Activated naive CD4-positive, alpha-beta T cell treated with anti-CD3 and anti-CD28 coated beads, Interleukin-2, amount 10 ng/mL, durations not matched to agents 7 days and 5 days (primary cell): ENCODE results near the gene BCL2A1.
"Not testable (repeated sequence)": the region's sequence is repeated elsewhere in the genome, so short reads cannot be mapped to it uniquely, and the experiment has no call there.

Experiments
- CTCF ChIA-PET: fragments of 350-600 bp; sonication (Branson Sonifier 250); formaldehyde crosslinking; loops from one replicate; lab custom pipeline; 2021; ENCODE audit warnings: antibody characterized with exemption; lab: Charles Lee
- DNase-seq: peaks from one replicate; pipeline ENCODE4 v3.0.0-alpha.2; 2020
- H3K27ac Mint-ChIP-seq: one replicate; pipeline ENCODE4 v1.8.0; 2021; ENCODE audit warnings: mild to moderate bottlenecking, moderate library complexity, mixed read lengths
- H3K27me3 Mint-ChIP-seq: one replicate; pipeline ENCODE4 v1.8.0; 2021; ENCODE audit warnings: mild to moderate bottlenecking, mixed read lengths
- H3K36me3 Mint-ChIP-seq: one replicate; pipeline ENCODE4 v1.8.0; 2021; ENCODE audit warnings: mixed read lengths
- H3K4me1 Mint-ChIP-seq: one replicate; pipeline ENCODE4 v1.8.0; 2021; ENCODE audit warnings: mixed read lengths
- H3K4me3 Mint-ChIP-seq: one replicate; pipeline ENCODE4 v1.8.0; 2021; ENCODE audit warnings: mild to moderate bottlenecking, moderate library complexity, mixed read lengths
- H3K9me3 Mint-ChIP-seq: one replicate; pipeline ENCODE4 v1.8.0; 2021; ENCODE audit warnings: mixed read lengths

BCL2A1 gene

DNA sequence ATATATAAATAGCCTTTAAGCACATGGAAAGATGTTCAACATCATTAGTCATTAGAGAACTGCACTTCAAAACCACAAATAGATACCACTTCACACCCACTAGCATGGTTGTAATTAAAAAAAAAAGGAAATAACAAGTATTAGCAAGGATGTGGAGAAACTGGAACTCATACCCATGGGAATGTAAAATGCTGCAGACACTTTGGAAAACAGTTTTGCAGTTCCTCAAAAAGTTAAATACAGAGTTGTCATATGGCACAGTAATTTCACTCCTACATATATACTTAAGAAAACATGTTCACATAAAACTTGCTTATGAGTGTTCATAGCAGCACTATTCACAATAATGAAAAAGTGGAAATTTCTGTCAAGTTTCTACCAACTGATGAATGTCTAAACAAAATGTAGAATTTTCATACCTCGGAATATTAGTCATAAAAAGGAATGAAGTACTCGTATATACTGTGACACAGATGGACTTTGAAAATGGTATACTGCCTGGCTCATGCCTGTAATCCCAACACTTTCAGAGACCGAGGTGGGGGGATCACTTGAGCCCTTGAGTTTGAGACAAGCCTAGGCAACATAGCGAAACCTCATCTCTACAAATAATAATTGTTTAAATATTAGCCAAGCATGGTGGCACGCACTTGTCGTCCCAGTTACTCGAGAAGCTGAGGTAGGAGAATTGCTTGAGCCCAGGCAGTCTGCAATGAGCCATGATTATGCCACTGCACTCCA, 28.1 kb downstream of the BCL2A1 start:
- DNase-seq, result no peak
- CTCF ChIA-PET, result no interaction called here
- Mint-ChIP-seq H3K9me3 (no peaks in the 10 kb centered on the region), H3K27me3 (peaks cover 10% of the 10 kb centered on the region), H3K4me3 (no peak overlapping the region), H3K27ac (no peak overlapping the region), H3K4me1 (no peaks in the 10 kb centered on the region), H3K36me3 (no peaks in the 10 kb centered on the region)

DNA sequence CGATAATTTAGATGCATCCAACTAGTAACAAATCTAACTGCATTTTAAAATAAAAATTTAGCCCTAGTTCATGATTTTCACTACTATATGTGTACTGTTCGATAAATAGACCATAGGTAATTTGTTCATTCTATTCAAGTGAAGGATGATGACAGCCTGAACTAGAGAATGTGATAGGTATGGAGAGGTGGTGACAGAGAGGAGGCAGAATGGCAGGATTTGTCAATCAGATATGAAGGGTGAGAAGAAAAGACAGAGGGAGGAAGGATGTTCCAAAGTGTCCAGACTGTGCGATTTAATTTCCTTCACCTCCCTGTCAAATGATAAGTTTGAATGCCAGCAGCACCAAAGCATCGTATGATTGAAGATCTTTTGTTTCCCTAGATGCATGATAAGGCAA, 31.6 kb downstream of the BCL2A1 start:
- H3K36me3 Mint-ChIP-seq, result no peaks in the 10 kb centered on the region
- no peak overlapping the region for H3K4me3 Mint-ChIP-seq
- no peaks in the 10 kb centered on the region for H3K4me1 Mint-ChIP-seq
- no peak overlapping the region for H3K27ac Mint-ChIP-seq
- CTCF ChIA-PET, result no interaction called here
- no peak for DNase-seq
- no peaks in the 10 kb centered on the region for H3K9me3 Mint-ChIP-seq
- peaks cover 2% of the 10 kb centered on the region for H3K27me3 Mint-ChIP-seq

DNA sequence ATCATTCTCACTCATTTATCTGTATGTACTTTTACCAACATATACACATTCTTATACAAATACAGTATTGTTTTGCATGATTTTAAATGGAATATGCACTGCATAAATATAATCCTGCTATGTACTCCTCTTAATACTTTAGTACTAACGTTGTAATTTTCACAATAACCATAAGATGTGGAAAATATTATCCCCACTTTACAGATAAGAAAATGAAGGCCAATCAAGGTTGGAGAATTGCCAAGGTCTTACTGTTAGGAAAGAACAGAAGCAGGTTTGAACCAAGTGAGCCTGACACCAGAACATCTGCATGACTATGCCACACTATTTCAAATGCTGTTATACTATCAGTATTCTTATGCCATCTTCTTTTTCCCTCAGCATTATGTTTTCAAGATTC, 32.9 kb downstream of the BCL2A1 start:
- Mint-ChIP-seq H3K27me3 (no peaks in the 10 kb centered on the region), H3K4me3 (no peak overlapping the region)
- CTCF ChIA-PET, result no interaction called here

DNA sequence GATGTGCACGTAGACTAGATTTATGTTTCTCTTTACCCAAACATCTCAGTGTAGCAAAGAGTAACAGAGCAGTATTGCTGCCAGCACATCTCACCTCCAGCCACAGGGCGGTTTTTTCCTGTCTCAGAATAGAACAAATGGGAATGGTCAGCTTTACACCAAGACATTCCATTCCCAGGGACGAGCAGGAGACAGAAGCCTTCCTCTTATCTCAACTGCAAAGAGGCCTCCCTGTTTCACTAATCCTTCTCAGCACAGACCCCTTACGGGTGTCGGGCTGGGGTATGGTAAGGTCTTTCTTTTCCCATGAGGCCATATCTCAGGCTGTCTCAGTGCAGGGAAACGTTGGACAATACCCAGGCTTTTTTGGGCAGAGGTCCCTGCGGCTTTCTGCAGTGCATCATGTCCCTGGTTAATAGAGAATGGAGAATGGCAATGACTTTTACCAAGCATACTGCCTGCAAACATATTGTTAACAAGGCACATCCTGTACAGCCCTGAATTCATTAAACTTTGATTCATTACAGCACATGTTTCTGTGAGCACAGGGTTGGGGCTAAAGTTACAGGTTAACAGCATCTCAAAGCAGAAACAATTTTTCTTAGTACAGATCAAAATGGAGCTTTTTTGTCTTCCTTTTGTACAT, 35.3 kb downstream of the BCL2A1 start:
- H3K27ac Mint-ChIP-seq, H3K36me3 Mint-ChIP-seq, DNase-seq, H3K9me3 Mint-ChIP-seq, H3K4me1 Mint-ChIP-seq, CTCF ChIA-PET, H3K4me3 Mint-ChIP-seq, H3K27me3 Mint-ChIP-seq: not testable (repeated sequence)

More for the DNA sequence above, 32.9 kb downstream of the BCL2A1 start:
- no peaks in the 10 kb centered on the region for H3K9me3 Mint-ChIP-seq
- DNase-seq, result no peak
- H3K4me1 Mint-ChIP-seq, result peaks cover 7% of the 10 kb centered on the region
- H3K27ac Mint-ChIP-seq, result no peak overlapping the region
- H3K36me3 Mint-ChIP-seq, result no peaks in the 10 kb centered on the region

DNA sequence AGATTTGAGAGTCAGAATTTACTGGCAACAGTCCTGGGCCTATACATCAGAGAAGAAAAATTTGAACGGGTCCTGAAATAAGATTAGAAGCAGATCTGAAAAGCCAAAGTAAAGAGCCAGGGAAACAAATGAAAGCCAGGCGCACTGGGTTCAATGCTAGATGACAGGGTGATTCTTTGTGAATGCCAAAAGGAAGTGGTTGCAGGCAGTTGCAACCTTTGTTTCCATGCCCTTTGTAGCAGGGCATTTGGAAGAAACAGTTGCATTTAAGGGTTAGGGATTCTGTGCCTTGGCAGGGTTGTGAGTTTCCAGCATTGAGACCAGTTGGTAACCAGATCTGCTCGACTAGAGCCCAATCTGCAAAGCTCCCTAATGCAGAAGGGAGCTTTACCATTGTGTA, 37.8 kb downstream of the BCL2A1 start:
- CTCF ChIA-PET, result interaction anchor here (2.1 kb wide), 1 partner anchor 60 kb away, joined by 6 read pairs; no protein-coding TSS in a partner anchor
- DNase-seq, result no peak
- H3K4me3 Mint-ChIP-seq, result no peak overlapping the region
- H3K9me3 Mint-ChIP-seq, result no peaks in the 10 kb centered on the region
- peaks cover 9% of the 10 kb centered on the region for H3K4me1 Mint-ChIP-seq
- H3K27ac Mint-ChIP-seq, result no peak overlapping the region
- H3K27me3 Mint-ChIP-seq, result peaks cover 15% of the 10 kb centered on the region
- no peaks in the 10 kb centered on the region for H3K36me3 Mint-ChIP-seq

DNA sequence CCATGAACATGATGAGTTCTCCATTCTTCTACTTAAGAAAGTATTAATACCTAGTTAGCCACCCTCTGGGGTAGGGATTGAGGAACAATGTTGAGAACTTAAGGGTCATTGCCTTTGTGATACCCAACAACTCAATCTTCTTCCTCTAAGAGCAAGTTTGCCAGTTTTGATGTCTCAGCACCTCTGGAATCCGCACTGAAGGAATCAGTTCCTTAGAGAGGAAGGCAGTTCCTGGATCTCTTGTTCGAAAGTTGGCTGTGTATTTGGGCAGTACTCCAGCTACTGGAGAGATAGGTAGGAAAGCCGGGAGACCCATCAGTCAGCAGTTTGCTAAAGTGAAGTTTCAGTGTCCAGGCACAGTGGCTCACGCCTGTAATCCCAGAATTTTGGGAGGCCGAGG, 38.5 kb downstream of the BCL2A1 start:
- Mint-ChIP-seq H3K36me3 (no peaks in the 10 kb centered on the region), H3K9me3 (no peaks in the 10 kb centered on the region), H3K4me1 (peaks cover 9% of the 10 kb centered on the region), H3K27me3 (peaks cover 15% of the 10 kb centered on the region), H3K4me3 (no peak overlapping the region), H3K27ac (no peak overlapping the region)
- no peak for DNase-seq
- CTCF ChIA-PET, result interaction anchor here (0.8 to 1.0 kb wide), 2 partner anchors 20 to 61 kb away, joined by 3 read pairs; no protein-coding TSS in a partner anchor

DNA sequence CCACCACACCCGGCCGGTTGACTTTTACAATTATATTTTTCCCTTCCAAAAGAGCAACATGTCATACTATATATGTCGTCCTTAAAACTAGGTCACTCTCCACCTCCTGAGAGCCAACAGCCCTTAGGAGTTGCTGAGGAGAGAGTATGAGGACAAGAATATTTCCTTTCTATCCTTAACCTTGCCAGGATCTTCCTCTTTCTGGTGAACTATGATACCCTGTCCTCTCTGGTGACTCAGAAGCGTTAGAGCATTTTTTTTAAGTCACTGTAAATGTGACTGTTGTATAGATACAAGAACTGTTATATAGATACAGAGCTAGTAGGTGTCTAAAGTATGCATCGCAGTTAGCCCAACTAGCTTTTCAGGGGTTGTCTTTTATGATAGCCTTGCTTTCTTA, 40.5 kb downstream of the BCL2A1 start:
- Mint-ChIP-seq H3K9me3 (peaks cover 6% of the 10 kb centered on the region), H3K4me3 (no peak overlapping the region), H3K36me3 (peaks cover 4% of the 10 kb centered on the region), H3K27ac (no peak overlapping the region), H3K27me3 (peaks cover 15% of the 10 kb centered on the region), H3K4me1 (peaks cover 9% of the 10 kb centered on the region)
- CTCF ChIA-PET, result no interaction called here
- DNase-seq, result no peak

DNA sequence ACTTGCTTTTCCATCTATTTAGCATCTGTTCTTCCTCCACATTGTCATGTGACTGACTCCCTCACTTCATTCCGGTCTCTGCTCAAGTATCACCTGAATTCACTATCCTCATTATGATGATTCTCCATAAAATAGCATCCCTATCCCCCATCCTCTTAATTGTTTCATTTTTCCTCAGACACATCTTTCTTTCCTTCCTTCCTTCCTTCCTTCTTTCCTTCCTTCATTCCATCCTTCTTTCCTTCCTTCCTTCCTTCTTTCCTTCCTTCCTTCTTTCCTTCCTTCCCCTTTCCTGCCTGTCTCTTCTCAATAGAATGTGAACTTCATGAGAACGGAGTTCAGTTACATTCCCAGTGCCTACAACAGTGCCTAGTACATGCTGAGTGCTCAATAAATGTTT, 41.6 kb downstream of the BCL2A1 start:
- no peak overlapping the region for H3K4me3 Mint-ChIP-seq

DNA sequence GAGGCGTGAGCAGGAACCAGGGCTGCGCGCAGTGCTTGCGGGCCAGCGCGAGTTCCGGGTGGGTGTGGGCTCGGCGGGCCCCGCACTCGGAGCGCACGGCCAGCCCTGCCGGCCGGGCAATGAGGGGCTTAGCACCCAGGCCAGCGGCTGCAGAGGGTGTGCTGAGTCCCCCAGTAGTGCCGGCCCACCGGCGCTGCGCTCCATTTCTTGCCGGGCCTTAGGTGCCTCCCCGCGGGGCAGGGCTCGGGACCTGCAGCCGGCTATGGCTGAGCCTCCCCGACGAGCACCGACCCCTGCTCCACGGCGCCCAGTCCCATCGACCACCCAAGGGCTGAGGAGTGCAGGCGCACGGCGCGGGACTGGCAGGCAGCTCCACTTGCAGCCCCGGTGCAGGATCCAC, 44.9 kb downstream of the BCL2A1 start:
- Mint-ChIP-seq H3K27me3 (peaks cover 10% of the 10 kb centered on the region), H3K36me3 (peaks cover 27% of the 10 kb centered on the region), H3K4me1 (peaks cover 27% of the 10 kb centered on the region), H3K9me3 (peaks cover 21% of the 10 kb centered on the region)
- H3K4me3 Mint-ChIP-seq, CTCF ChIA-PET, DNase-seq, H3K27ac Mint-ChIP-seq: not testable (repeated sequence)

More for the DNA sequence above, 41.6 kb downstream of the BCL2A1 start:
- H3K9me3 Mint-ChIP-seq, result peaks cover 6% of the 10 kb centered on the region
- H3K27me3 Mint-ChIP-seq, result peaks cover 15% of the 10 kb centered on the region
- H3K27ac Mint-ChIP-seq, result no peak overlapping the region
- CTCF ChIA-PET, result no interaction called here
- peaks cover 5% of the 10 kb centered on the region for H3K36me3 Mint-ChIP-seq
- H3K4me1 Mint-ChIP-seq, result peaks cover 13% of the 10 kb centered on the region
- DNase-seq, result no peak

DNA sequence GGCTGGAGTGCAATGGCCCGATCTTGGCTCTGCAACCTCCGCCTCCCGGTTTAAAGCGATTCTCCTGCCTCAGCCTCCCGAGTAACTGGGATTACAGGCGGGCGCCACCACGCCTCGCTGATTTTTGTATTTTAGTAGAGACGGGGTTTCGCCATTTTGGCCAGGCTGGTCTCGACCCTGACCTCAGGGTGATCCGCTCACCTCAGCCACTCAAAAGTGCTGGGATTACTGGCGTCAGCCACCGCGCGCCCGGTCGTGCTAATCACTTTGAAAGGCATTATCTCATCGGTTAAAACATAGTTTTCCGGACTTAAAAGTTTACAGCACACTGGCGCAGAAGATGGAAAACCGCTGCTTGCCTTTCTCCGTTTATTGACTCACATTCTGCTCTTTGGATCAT, 46.6 kb downstream of the BCL2A1 start:
- Mint-ChIP-seq H3K27ac (peak overlapping the region; percentile 82), H3K4me1 (peaks cover 27% of the 10 kb centered on the region), H3K4me3 (peak overlapping the region; percentile 62), H3K9me3 (peaks cover 34% of the 10 kb centered on the region), H3K27me3 (peaks cover 7% of the 10 kb centered on the region), H3K36me3 (peaks cover 42% of the 10 kb centered on the region)
- CTCF ChIA-PET, result no interaction called here
- DNase-seq, result no peak

DNA sequence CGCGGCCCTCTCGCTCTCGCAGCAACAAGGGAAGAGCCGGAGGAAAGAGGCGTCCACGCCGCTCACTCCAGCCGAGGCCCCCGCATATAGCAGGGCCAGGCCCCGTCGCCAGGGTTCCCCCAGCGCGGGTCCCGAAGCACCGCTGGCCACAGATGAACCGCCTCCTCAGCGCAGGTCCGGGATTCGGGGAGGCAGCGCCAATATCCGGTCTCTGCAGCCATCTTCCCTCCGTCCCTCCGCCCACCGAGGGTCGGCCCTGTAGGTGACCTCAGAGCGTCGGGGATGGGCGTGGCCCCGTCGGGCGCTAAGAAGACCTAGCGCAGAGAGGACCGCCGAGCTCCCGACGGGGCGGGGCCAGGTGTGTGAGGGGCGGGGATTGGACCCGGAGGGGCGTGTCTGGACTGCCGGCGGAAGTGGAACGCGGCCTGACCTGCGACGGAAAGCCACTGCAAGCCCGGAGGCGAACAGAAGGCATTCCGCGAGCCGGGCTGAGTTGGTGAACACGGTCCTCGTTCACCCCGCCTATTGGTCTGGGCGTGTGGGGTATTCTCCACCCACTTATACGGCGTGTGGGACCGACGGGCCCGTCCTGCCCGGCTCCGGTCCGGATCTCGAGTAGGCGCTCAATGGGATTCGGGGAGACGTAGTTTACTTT, 47.4 kb downstream of the BCL2A1 start:
- peak overlapping the region; percentile 96 for H3K27ac Mint-ChIP-seq
- CTCF ChIA-PET, result interaction anchor here (0.9 to 1.3 kb wide), 5 partner anchors 24 to 74 kb away, joined by 3 to 4 read pairs (median 3); no protein-coding TSS in a partner anchor
- DNase-seq, result peak; percentile 98
- H3K36me3 Mint-ChIP-seq, result peaks cover 49% of the 10 kb centered on the region
- H3K4me1 Mint-ChIP-seq, result peaks cover 27% of the 10 kb centered on the region
- H3K9me3 Mint-ChIP-seq, result peaks cover 39% of the 10 kb centered on the region
- H3K4me3 Mint-ChIP-seq, result peak overlapping the region; percentile 90
- H3K27me3 Mint-ChIP-seq, result peaks cover 4% of the 10 kb centered on the region

DNA sequence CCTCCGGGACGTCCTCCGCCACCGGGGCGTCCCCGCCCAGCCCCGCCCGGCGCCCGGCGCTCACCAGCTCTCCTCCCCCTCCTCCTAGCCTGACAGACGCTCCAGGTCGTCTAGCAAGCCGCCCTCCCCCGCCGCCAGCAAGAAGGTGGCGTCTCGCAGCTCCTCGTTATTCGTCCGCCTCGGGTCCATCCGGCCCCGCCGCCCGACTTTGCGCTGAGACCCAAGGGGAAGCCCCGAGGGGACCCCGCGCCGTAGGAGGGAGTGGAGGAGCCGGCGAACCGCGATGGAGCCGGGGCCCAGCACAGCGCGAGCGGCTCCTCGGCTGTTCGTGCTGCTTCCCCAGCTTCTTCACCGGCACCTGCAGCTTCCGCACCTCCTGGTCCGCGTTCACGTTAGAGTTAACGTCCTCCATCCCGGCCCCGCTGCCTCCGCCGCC, 47.9 kb downstream of the BCL2A1 start:
- Mint-ChIP-seq H3K27me3 (no peaks in the 10 kb centered on the region), H3K27ac (peak overlapping the region; percentile 96)
- CTCF ChIA-PET, result interaction anchor here (0.9 to 1.4 kb wide), 8 partner anchors 23 to 73 kb away, joined by 3 to 6 read pairs (median 4); no protein-coding TSS in a partner anchor

DNA sequence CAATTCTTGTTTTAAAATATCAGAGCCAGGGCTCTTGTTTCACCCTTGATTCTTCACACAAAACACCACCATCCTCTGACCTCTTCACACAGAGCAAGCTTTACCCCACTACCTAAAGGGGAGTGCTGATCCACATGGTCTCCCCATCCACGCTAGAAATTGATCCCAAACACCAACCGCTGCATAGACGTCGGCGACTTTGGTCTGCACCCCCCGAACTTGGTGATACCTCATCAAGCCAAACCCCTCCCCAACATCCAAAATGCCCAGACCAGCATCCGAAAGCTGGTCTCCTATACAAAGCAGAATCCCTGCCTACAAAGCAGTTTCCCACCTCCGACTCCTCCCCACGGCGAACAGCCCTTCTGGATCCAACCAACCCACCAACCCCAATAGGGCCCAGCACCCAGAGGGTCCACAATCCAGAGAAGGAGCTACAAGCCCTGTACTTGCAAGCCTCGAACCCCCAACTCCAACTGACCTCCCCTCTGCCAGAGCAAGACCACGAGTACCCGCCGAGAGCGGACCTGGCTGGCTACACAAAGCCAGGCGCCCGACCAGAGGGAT, 48.4 kb downstream of the BCL2A1 start:
- DNase-seq, result no peak
- peaks cover 27% of the 10 kb centered on the region for H3K4me1 Mint-ChIP-seq
- no peaks in the 10 kb centered on the region for H3K27me3 Mint-ChIP-seq
- CTCF ChIA-PET, result interaction anchor here (1.1 to 1.4 kb wide), 6 partner anchors 12 to 73 kb away, joined by 3 to 6 read pairs (median 4); no protein-coding TSS in a partner anchor
- H3K4me3 Mint-ChIP-seq, result peak overlapping the region; percentile 90
- peaks cover 46% of the 10 kb centered on the region for H3K9me3 Mint-ChIP-seq
- peak overlapping the region; percentile 96 for H3K27ac Mint-ChIP-seq
- H3K36me3 Mint-ChIP-seq, result peaks cover 57% of the 10 kb centered on the region

More for the DNA sequence above, 47.9 kb downstream of the BCL2A1 start:
- peaks cover 42% of the 10 kb centered on the region for H3K9me3 Mint-ChIP-seq
- peaks cover 27% of the 10 kb centered on the region for H3K4me1 Mint-ChIP-seq
- peaks cover 52% of the 10 kb centered on the region for H3K36me3 Mint-ChIP-seq
- peak; percentile 82 for DNase-seq
- H3K4me3 Mint-ChIP-seq, result peak overlapping the region; percentile 90
